ENCODE measurements around the gene IFITM10.

Gene IFITM10

DNA sequence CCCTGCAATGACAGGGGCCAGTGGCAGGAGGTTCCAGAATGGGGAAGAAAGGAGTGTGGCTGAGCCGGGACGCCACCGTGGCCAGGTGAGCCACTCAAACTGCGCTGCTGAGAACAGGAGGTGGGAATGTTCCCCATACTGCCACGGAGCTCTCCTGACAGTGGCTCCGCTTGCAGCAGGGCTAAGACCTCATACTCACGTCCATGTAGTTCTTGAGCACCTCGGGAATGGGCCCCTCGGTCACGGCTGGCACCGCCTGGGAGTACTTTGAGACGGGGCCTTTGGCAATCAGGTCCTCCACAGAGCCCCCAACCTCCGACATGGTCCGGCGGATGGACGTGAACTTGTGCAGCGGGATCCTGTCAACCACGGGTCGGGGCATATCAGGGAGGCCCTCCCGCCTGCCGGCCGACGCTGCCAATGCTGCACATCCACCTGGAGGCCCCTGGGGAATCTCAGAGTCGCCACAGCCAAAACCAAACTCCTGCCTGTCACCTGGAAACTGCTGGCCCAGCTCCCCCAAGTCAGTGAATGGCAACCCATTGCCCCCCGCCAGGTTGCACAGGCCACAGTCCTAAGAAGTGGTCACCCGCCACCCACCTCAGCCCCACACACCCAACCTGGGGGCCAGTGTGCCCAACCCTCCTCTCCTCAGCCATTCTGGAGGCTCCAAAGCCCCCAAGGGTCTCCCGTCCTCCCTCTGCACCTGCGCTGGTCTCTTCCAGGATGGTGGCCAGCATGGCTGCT is 10.9 kb upstream of the IFITM10 start:
- Mint-ChIP-seq H3K4me1 (peaks cover 49% of the 10 kb centered on the region), H3K27ac (no peak overlapping the region), H3K36me3 (ENCODE audit: low read depth) (no peaks in the 10 kb centered on the region), H3K27me3 (no peaks in the 10 kb centered on the region), H3K9me3 (no peaks in the 10 kb centered on the region), H3K4me3 (no peak overlapping the region)
- DNase-seq (no peak), ATAC-seq (no peak)

DNA sequence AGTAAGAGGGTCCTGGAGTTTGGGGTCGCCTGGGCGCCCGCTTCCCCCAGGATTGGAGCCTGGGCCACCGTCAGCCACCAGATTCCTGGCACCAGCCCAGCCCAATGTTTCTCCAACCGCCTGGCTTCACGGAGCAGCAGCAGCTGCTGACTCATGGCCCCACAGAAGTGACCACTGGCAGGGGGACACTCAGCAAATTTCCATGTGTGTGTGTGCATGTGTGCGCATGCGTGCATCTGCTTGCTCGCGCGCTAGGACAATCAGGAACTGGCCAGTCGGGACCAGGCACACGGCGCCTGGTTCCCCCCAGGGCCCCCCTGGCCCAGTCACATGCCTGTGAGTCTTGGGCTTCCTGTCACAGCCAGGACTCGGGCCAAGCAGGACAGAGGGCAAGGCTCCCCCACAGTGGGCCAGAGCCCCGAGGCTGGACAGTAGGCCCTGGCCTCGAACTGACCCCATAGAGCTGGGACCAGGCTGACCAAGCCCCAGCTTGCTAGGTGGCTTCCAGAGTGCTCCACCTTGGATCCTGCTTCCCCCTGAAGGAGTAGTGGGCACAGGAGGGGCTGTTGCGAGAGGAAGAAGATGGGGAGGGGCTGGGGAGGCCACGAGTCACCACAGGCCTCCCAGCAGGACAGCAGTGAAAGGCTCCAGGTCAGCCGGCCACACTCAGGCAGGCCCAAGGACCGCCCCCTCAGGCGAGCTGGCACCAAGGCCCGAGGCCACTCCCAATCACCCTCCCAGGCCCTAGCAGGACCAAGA is 10.1 kb upstream of the IFITM10 start:
- Mint-ChIP-seq H3K27ac (no peak overlapping the region), H3K27me3 (no peaks in the 10 kb centered on the region), H3K36me3 (ENCODE audit: low read depth) (peaks cover 4% of the 10 kb centered on the region), H3K4me1 (peaks cover 57% of the 10 kb centered on the region), H3K4me3 (no peak overlapping the region), H3K9me3 (no peaks in the 10 kb centered on the region)
- ATAC-seq (no peak), DNase-seq (no peak)

DNA sequence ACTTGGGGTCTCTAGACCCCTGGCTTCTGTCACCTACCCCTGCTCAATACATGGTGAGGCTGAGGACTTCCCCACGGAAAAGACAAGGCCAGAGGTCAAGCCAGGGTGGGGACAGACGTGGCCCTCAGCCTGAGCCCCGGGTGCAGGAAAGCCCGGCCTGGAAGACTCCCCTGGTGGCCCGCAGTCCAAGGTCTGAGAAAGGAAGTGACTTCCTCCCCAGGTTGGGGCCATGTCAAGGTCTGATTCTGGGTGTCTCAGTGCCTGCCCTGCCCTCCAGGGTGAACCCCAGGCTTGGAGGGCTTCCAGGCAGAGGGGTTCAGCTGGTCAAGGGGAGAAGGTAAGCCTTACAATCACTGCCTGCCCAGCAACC is 9.4 kb upstream of the IFITM10 start:
- Mint-ChIP-seq H3K36me3 (ENCODE audit: low read depth) (peaks cover 5% of the 10 kb centered on the region), H3K4me1 (peaks cover 63% of the 10 kb centered on the region)
- ATAC-seq = no peak

DNA sequence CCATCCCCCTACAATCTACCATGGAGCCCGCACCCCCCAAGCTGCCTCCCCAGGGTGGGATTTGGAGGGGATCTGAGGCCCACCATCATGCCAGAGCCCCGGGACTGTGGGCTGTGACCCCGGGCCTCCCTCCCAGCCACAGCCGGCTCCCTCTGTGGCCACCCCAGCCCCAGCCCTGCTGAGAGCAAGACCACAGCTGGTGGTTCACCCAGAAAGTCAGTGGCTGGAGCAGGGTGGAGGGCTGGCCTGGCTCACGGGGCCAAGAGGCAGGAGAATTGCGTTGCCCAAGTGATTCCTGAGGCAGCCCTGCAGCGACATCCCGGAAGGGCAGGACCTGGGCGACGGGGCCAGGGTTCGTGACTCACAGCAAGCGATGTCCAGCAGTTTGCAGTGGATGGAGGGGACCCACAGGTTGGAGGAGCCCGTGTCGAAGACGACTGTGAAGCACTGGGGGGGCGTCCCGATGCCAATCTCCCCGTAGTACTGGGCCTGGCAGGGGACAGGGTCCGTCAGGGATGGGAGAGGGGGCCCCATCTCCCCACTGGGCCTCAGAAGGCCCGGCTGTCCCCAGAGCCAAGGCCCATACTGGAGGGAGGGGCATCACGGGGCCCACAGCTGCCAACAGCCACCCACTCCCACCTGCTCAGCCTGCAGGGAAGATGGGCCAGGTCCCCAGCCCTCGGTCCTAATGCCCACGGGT is 8.9 kb upstream of the IFITM10 start:
- DNase-seq (no peak), ATAC-seq (no peak)
- H3K36me3 Mint-ChIP-seq (ENCODE audit: low read depth) = peaks cover 5% of the 10 kb centered on the region
- H3K9me3 Mint-ChIP-seq = no peaks in the 10 kb centered on the region
- H3K27ac Mint-ChIP-seq = no peak overlapping the region
- H3K4me3 Mint-ChIP-seq = no peak overlapping the region
- no peaks in the 10 kb centered on the region for H3K27me3 Mint-ChIP-seq
- H3K4me1 Mint-ChIP-seq = peaks cover 59% of the 10 kb centered on the region

More for the DNA sequence above, 9.4 kb upstream of the IFITM10 start:
- no peaks in the 10 kb centered on the region for H3K9me3 Mint-ChIP-seq
- H3K4me3 Mint-ChIP-seq = no peak overlapping the region
- DNase-seq = no peak
- H3K27me3 Mint-ChIP-seq = no peaks in the 10 kb centered on the region
- H3K27ac Mint-ChIP-seq = no peak overlapping the region

DNA sequence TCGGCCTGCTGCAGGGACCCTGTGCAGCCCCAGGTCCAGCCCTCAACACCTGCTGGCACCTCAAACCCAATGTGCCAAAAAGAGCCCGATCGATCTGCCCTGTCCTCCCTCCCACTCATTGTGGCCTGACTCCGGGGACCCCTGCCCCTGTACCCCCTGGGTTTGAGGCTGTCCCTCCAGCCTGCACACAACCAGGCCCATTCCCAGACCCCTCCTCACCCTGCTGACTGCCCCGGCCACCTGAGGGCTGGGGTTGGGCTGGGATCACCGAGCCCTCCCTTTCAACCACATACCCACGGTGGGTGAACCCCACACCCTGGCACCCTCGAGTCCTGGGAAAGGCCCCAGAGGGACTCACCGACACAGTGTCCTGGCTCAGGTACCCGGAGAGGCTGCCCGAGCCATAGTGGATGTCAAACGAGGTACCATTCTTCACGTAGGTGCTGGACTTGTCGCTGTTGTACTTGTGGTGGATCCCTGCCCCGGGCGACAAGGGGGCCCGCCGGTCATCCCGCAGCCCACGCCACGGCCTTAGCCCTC is 8.3 kb upstream of the IFITM10 start:
- peak overlapping the region; percentile 79 for H3K27ac Mint-ChIP-seq
- H3K9me3 Mint-ChIP-seq = no peaks in the 10 kb centered on the region
- ATAC-seq (no peak), DNase-seq (no peak)
- H3K36me3 Mint-ChIP-seq (ENCODE audit: low read depth) = peaks cover 5% of the 10 kb centered on the region
- H3K4me1 Mint-ChIP-seq = peaks cover 58% of the 10 kb centered on the region
- peak overlapping the region; percentile 68 for H3K4me3 Mint-ChIP-seq
- H3K27me3 Mint-ChIP-seq = no peaks in the 10 kb centered on the region

DNA sequence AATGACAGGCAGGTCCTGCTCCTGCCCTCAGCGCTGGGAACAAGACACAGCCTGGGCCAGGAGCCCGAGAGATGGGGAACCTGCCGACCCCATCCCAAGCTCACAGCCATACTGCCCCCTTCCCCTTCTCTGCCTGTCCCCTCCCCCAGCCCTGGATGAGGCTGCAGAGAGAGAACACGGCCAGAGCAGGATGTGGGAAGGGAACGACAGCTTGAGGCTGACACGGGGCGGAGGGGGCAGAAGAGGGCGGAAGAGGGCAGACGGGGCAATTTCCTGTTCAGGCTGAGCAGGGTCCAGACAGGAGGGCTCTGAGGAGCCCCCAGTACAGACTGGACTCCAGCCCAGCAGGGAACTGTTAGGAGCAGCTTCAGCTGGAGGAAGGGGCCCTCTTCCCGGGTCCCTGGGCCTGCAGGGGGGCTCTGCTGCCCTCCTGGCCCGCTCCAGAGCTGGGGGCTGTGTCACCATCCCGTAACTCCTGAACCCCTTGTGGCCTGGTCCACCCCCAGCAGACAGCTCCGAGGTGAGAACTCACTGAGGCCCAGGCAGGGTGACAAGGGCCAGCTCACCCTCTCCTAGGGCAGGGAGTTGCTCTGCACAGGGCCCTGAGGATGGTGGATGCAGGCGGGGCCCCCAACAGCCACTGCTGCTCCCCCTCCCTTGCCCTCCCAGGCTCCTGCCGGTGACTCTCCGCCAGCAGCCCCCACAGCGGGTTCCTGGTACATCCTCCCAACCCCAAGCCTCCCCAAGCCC is 7.6 kb upstream of the IFITM10 start:
- Mint-ChIP-seq H3K36me3 (ENCODE audit: low read depth) (peaks cover 5% of the 10 kb centered on the region), H3K9me3 (no peaks in the 10 kb centered on the region), H3K4me1 (peaks cover 61% of the 10 kb centered on the region), H3K27ac (peak overlapping the region; percentile 79), H3K27me3 (no peaks in the 10 kb centered on the region), H3K4me3 (peak overlapping the region; percentile 68)
- DNase-seq = peak; percentile 69
- peak; percentile 86 for ATAC-seq

DNA sequence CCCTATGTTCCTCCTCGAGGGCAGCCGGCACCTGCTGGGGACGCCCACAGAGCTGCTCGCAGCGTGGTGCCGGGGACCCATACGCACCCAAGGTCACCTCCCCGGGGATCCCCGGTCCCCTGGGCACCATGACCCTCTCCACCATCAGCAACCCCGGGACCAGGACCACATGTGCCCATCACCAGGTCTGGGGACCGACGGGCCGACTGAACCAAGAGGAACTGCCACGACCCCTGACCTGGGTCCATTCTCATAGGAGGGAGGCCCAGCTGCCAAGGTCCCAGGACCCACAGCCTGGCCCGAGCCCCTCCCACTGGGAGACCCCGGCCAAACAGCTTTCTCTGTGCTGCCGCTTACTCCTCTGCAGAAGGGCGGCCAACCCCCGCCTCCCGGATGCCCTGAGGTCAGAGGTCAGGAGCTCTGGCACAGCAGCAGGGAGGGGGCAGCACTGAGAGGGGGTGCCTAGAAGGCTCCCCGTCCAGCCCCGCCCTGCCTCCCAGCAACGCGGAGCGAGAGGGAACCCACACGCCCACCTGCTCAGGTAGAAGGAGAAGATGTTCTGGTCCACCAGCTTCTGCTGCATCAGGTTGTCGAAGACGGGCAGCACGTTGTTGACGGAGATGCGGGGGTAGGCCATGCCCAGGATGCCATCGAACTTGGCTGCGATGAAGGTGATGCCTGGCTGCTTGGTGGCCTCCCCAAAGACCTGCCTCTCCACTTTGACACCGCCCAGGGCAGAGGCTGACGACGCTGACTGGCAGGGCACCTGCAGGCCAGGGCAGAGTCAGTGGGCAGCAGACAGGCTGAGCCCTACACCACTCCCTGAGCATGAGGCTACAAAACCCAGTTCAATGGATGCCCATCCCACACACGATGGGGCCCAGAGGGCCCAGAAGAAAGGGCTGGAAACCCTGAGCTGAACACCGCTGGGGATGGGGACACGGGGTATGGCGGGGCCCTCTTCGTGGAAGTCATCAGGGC is 6.7 kb upstream of the IFITM10 start:
- ATAC-seq = peak; percentile 35
- Mint-ChIP-seq H3K27me3 (no peaks in the 10 kb centered on the region), H3K27ac (peak overlapping the region; percentile 79), H3K36me3 (ENCODE audit: low read depth) (peaks cover 5% of the 10 kb centered on the region), H3K4me1 (peaks cover 54% of the 10 kb centered on the region), H3K9me3 (no peaks in the 10 kb centered on the region), H3K4me3 (peak overlapping the region; percentile 68)
- DNase-seq = no peak

DNA sequence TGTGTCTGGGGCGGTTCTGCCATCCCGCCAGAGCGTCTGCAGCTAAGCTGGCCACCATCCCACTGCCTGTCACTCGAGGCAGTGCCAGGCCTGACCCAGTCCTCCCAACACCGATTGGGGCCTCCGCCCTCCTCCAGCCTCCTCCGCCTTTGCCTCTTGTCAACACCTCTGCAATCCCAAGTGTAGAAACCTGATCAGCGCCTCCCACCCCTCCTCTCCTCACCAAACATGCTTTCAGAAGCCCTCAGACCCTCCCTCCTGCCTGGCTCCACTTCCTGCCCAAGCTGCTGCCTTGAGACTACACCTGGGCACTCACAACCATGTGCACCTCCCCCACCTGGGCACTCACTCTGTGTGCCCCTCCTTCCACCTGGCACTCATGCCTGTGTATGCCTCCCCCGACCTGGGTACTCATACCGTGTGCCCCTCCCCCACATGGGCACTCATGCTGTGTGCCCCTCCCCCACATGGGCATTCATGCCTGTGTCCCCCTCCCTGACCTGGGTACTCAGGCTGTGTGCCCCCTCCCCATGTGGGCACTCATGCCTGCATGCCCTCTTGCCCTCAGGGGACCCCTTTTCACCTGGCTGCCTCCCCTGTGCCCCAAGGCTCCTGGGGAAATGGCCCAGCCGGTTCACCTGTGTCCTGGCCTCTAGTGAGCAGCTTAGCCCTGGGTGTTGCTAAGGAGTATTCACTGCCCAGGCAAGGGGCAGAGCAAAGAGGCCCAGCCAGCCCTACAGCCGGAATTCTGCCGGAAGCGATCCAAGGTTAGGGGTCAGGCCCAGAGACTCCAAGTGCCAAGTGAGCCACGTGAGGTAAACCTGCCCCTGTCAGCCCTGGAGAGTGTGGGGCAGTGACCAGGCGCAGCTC is 5.5 kb upstream of the IFITM10 start:
- Mint-ChIP-seq H3K4me3 (peak overlapping the region; percentile 36), H3K4me1 (peaks cover 54% of the 10 kb centered on the region), H3K9me3 (no peaks in the 10 kb centered on the region), H3K27me3 (no peaks in the 10 kb centered on the region), H3K27ac (peak overlapping the region; percentile 34), H3K36me3 (ENCODE audit: low read depth) (peaks cover 5% of the 10 kb centered on the region)
- ATAC-seq (no peak), DNase-seq (no peak)

DNA sequence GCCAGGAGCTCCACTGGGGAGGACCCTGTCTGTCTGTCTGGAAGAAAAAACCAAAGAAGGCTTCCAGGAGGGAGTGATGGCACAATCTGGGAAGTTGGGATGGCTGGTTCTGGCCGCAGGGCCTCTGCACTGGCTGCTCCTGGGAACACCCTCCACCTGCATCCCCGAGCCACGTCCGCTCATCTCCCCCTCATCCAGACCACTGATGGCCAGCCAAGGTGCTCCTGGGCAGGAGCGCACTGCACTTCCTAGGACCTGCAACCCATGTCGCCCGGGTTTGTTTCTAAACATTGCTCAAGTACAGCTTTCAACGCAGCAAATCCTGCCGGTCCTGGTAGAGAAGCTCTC is 4.9 kb upstream of the IFITM10 start:
- Mint-ChIP-seq H3K36me3 (ENCODE audit: low read depth) (peaks cover 5% of the 10 kb centered on the region), H3K9me3 (no peaks in the 10 kb centered on the region), H3K27me3 (peaks cover 3% of the 10 kb centered on the region), H3K4me1 (peaks cover 57% of the 10 kb centered on the region), H3K27ac (no peak overlapping the region), H3K4me3 (peak overlapping the region; percentile 36)
- DNase-seq (no peak), ATAC-seq (no peak)

DNA sequence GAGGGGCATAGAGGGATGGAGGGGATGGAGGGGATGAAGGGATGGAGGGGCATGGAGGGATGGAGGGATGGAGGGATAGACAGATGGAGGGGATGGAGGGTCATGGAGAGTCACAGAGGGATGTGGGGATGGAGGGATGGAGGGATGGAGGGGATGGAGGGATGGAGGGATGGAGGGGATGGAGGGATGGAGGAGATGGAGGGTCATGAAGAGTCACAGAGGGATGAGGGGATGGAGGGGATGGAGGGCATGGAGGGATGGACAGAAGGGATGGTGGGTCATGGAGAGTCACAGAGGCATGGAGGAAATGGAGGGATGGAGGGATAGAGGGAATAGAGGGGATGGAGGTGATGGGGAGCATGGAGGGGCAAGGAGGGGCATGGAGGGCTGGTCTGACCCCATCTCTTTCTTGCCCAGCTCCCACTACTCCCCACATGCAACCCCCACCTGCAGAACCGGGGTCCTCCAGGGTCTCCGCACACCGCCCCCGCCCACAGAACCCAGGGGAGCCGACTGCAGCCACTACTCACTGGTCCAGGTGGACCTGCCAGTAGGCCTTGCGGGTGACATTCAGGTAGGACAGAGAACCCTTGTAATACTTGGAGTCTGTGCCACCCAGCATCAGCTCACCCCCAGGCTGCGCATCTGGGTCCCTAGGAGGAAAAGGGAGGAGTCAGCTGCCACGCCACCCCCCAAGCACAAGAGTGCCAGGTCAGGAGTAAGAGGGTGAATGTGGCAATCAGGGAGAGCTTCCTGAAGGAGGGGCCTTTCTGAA is 4.2 kb upstream of the IFITM10 start:
- Mint-ChIP-seq H3K4me3 (no peak overlapping the region), H3K27me3 (peaks cover 11% of the 10 kb centered on the region), H3K27ac (no peak overlapping the region), H3K36me3 (ENCODE audit: low read depth) (peaks cover 5% of the 10 kb centered on the region), H3K9me3 (no peaks in the 10 kb centered on the region), H3K4me1 (peaks cover 62% of the 10 kb centered on the region)
- DNase-seq (no peak), ATAC-seq (no peak)

DNA sequence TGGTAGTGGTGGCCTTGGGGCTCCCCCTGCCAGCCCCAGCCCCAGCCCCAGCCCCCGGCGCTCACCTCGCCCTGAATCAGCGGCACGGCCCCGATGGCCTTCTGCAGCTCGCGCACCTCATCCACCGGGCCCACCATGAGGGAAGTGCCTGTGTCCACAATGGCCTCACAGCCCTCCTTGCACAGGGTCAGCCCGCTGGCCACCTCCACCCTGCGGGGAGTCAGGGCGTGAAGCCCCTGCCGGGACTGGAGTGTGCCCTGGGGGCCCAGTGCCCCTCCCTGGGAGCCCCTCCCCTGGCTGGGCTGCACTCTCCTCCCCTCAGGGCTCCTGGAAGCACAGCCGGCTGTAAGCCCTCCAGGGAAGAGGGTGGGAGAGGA is 3.5 kb upstream of the IFITM10 start:
- no peak for ATAC-seq
- Mint-ChIP-seq H3K27ac (no peak overlapping the region), H3K4me1 (peaks cover 60% of the 10 kb centered on the region), H3K27me3 (peaks cover 13% of the 10 kb centered on the region), H3K9me3 (no peaks in the 10 kb centered on the region), H3K36me3 (ENCODE audit: low read depth) (peaks cover 5% of the 10 kb centered on the region), H3K4me3 (no peak overlapping the region)
- DNase-seq = no peak

DNA sequence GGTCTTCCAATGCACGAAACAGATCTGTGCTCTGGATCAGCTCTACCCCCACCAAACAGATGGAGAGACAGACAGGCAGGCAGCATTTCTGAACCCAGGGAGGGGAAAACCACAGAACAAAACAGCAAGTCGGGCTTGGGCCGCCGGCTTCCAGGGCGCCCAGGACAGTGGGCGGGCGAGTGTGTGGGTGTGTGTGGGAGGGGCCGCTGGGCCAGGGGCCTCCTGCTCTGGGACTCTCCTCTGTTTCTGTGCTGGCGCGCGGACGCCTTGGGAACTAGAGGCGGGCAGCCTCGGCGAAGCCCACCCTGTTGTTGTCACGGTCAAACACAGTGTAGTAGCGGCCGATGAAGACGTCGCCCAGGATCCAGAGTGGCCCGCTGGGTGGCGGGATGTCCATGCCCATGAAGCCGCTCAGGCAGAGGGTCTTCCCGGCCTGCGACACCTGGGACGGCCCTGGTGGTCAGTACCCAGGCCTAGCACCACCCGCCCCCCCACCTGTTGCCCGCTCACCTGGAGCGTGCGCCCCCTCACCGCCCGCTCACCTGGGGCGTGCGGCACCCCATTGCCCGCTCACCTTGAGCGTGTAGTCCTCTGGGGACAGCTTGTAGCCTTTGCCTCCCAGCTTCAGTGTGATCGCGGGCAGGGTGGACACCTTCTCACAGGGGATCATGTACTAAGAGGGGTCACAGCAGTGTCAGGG is 3.0 kb upstream of the IFITM10 start:
- peaks cover 56% of the 10 kb centered on the region for H3K4me1 Mint-ChIP-seq
- DNase-seq (no peak), ATAC-seq (no peak)
- H3K27ac Mint-ChIP-seq = no peak overlapping the region
- peaks cover 13% of the 10 kb centered on the region for H3K27me3 Mint-ChIP-seq
- no peaks in the 10 kb centered on the region for H3K9me3 Mint-ChIP-seq
- peaks cover 5% of the 10 kb centered on the region for H3K36me3 Mint-ChIP-seq (ENCODE audit: low read depth)
- no peak overlapping the region for H3K4me3 Mint-ChIP-seq

All from activated naive CD8-positive, alpha-beta T cell treated with anti-CD3 and anti-CD28 coated beads, Interleukin-2, amount 50 U/mL, for 24 hours (primary cell).